HCT116 (cell line): ENCODE measurements around the gene ELN.

ENCODE experiments used
- CEBPB ChIP-seq: IDR thresholded peaks from 2 replicates; pipeline ENCODE4 v1.6.1; 2012; ENCODE audit warnings: low read depth
- EZH2 ChIP-seq: fragments of 200-600 bp; sonication (generic); IDR thresholded peaks from 2 replicates; pipeline ENCODE4 v1.6.1; 2017; ENCODE audit warnings: antibody characterized with exemption, mixed run types
- POLR2A ChIP-seq: IDR thresholded peaks from 2 replicates; pipeline ENCODE4 v1.7.0; 2011; ENCODE audit warnings: borderline replicate concordance; ENCODE audit not compliant: insufficient read depth, insufficient read length; ENCODE audit errors: extremely low read depth
- TF ChIP-seq, protein P1 (sequence below): IDR thresholded peaks from 2 replicates; pipeline ENCODE4 v1.6.1; 2012; ENCODE audit warnings: low read depth
- TF ChIP-seq, protein P2 (sequence below), 3 experiments: fragments of 200-600 bp in 1 of 3; sonication (generic) in 1 of 3; IDR thresholded peaks in 2 of 3; conservative IDR thresholded peaks in 1 of 3; 2 replicates each; pipeline ENCODE4 v1.5.1; 2012 to 2017; ENCODE audit warnings: low read depth in 2 of 3, low read length in 2 of 3, antibody characterized with exemption in 1 of 3, borderline replicate concordance in 1 of 3, control low read depth in 1 of 3, mild to moderate bottlenecking in 1 of 3, mixed read lengths in 1 of 3, mixed run types in 1 of 3, moderate library complexity in 1 of 3; ENCODE audit not compliant: insufficient read depth in 1 of 3

DNA sequence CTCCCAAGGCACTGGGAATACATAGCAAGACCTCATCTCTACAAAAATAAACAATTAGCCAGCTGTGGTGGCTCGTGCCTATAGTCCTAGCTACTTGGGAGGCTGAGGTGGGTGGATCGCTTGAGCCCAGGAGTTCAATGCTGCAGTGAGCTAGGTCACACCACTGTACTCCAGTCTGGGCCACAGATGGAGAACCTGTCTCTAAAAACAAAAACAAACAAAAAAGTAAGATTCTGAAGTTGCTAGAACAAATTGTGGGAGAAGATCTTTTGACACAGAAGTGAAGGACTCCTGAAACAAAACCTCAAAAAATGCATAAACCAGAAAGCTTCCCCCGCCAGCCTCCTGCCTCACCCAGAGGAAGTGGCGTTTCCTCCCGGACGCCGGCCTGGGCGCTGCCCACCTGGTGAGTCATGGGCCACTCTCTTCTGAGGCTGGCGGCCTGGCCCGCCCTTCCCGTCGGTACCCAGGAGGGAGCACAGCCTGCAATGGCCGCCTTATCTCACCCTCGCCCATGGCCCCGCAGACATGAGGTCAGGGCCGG lies 25.4 kb upstream of the ELN start:
- TF ChIP-seq, protein P1, sequence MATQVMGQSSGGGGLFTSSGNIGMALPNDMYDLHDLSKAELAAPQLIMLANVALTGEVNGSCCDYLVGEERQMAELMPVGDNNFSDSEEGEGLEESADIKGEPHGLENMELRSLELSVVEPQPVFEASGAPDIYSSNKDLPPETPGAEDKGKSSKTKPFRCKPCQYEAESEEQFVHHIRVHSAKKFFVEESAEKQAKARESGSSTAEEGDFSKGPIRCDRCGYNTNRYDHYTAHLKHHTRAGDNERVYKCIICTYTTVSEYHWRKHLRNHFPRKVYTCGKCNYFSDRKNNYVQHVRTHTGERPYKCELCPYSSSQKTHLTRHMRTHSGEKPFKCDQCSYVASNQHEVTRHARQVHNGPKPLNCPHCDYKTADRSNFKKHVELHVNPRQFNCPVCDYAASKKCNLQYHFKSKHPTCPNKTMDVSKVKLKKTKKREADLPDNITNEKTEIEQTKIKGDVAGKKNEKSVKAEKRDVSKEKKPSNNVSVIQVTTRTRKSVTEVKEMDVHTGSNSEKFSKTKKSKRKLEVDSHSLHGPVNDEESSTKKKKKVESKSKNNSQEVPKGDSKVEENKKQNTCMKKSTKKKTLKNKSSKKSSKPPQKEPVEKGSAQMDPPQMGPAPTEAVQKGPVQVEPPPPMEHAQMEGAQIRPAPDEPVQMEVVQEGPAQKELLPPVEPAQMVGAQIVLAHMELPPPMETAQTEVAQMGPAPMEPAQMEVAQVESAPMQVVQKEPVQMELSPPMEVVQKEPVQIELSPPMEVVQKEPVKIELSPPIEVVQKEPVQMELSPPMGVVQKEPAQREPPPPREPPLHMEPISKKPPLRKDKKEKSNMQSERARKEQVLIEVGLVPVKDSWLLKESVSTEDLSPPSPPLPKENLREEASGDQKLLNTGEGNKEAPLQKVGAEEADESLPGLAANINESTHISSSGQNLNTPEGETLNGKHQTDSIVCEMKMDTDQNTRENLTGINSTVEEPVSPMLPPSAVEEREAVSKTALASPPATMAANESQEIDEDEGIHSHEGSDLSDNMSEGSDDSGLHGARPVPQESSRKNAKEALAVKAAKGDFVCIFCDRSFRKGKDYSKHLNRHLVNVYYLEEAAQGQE, result no peak
- TF ChIP-seq CEBPB, result no peak
- peak; percentile 41 for TF ChIP-seq POLR2A
- TF ChIP-seq, protein P2, sequence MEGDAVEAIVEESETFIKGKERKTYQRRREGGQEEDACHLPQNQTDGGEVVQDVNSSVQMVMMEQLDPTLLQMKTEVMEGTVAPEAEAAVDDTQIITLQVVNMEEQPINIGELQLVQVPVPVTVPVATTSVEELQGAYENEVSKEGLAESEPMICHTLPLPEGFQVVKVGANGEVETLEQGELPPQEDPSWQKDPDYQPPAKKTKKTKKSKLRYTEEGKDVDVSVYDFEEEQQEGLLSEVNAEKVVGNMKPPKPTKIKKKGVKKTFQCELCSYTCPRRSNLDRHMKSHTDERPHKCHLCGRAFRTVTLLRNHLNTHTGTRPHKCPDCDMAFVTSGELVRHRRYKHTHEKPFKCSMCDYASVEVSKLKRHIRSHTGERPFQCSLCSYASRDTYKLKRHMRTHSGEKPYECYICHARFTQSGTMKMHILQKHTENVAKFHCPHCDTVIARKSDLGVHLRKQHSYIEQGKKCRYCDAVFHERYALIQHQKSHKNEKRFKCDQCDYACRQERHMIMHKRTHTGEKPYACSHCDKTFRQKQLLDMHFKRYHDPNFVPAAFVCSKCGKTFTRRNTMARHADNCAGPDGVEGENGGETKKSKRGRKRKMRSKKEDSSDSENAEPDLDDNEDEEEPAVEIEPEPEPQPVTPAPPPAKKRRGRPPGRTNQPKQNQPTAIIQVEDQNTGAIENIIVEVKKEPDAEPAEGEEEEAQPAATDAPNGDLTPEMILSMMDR (IDR thresholded peaks at IDR 0.05 in 2 of 3, conservative IDR thresholded peaks at IDR 0.05 in 1 of 3; ENCODE audit: borderline replicate concordance in 1 of 3, insufficient read depth in 1 of 3, low read depth in 2 of 3, low read length in 2 of 3), result no peak
- TF ChIP-seq EZH2, result no peak
